MM.1S (cell line): ENCODE data around the gene FBXL7.

Experiments used
- DNase-seq: peaks from one replicate; pipeline ENCODE4 v3.0.0-alpha.2; 2015
- H2AFZ ChIP-seq: fragments of 300-600 bp; sonication (generic); 2 replicates; pipeline ENCODE4 v1.6.0; 2016; ENCODE audit warnings: antibody characterized with exemption, low read length
- H3F3A ChIP-seq: fragments of 300-600 bp; sonication (generic); 2 replicates; pipeline ENCODE4 v1.6.1; 2016; ENCODE audit warnings: mild to moderate bottlenecking, antibody characterized with exemption, low read length, moderate library complexity, mixed read lengths; ENCODE audit not compliant: insufficient read depth
- H3K27ac ChIP-seq: fragments of 300-600 bp; sonication (generic); 2 replicates; pipeline ENCODE4 v1.5.1; 2016; ENCODE audit warnings: mild to moderate bottlenecking, low read length
- H3K27me3 ChIP-seq: fragments of 300-600 bp; sonication (generic); replicated peaks from 2 replicates; pipeline ENCODE4 v1.6.0; 2016; ENCODE audit warnings: low read length; ENCODE audit not compliant: insufficient read depth
- H3K36me3 ChIP-seq: fragments of 300-600 bp; sonication (generic); replicated peaks from 2 replicates; pipeline ENCODE4 v1.6.1; 2016; ENCODE audit warnings: mild to moderate bottlenecking, low read length, mixed read lengths; ENCODE audit not compliant: insufficient read depth
- H3K4me1 ChIP-seq: fragments of 300-600 bp; sonication (generic); 2 replicates; pipeline ENCODE4 v1.6.1; 2016; ENCODE audit warnings: low read length, mixed read lengths
- H3K4me2 ChIP-seq: fragments of 300-600 bp; sonication (generic); 2 replicates; pipeline ENCODE4 v1.6.0; 2016; ENCODE audit warnings: low read depth, low read length
- H3K4me3 ChIP-seq: fragments of 300-600 bp; sonication (generic); 2 replicates; pipeline ENCODE4 v1.5.1; 2016; ENCODE audit warnings: low read length, mixed read lengths
- H3K79me2 ChIP-seq: fragments of 300-600 bp; sonication (generic); 2 replicates; pipeline ENCODE4 v1.6.1; 2016; ENCODE audit warnings: mixed run types, low read length, mixed read lengths
- H3K9ac ChIP-seq: fragments of 300-600 bp; sonication (generic); 2 replicates; pipeline ENCODE4 v1.6.1; 2016; ENCODE audit warnings: low read length, mixed read lengths
- H3K9me2 ChIP-seq: fragments of 300-600 bp; sonication (generic); replicated peaks from 2 replicates; pipeline ENCODE4 v1.6.1; 2016; ENCODE audit warnings: mild to moderate bottlenecking, low read length, mixed read lengths; ENCODE audit not compliant: insufficient read depth
- H3K9me3 ChIP-seq: fragments of 300-600 bp; sonication (generic); replicated peaks from 2 replicates; pipeline ENCODE4 v1.6.1; 2016; ENCODE audit warnings: mild to moderate bottlenecking, low read length, mixed read lengths; ENCODE audit not compliant: insufficient read depth
- H4K20me1 ChIP-seq: fragments of 300-600 bp; sonication (generic); 2 replicates; pipeline ENCODE4 v1.6.1; 2016; ENCODE audit warnings: mild to moderate bottlenecking, low read length, moderate library complexity, mixed read lengths; ENCODE audit not compliant: insufficient read depth
- CTCF ChIP-seq: fragments of 300-600 bp; sonication (generic); IDR thresholded peaks from 2 replicates; pipeline ENCODE4 v1.5.1; 2016; ENCODE audit warnings: antibody characterized with exemption, low read length, mixed read lengths
- EZH2 ChIP-seq: fragments of 300-600 bp; sonication (generic); optimal IDR thresholded peaks from 2 replicates; pipeline ENCODE3; 2017; ENCODE audit warnings: low read depth, mild to moderate bottlenecking, antibody characterized with exemption, low read length, mixed read lengths
- EZH2phosphoT487 ChIP-seq: fragments of 300-600 bp; sonication (generic); IDR thresholded peaks from 2 replicates; pipeline ENCODE4 v1.6.1; 2018; ENCODE audit warnings: antibody characterized with exemption, low read length

Gene FBXL7

GRCh38 chr5:15594977-15595568 lies 95.1 kb downstream of the FBXL7 start:
- H3K9ac ChIP-seq: no peak overlapping the region
- H3K4me1 ChIP-seq: no peaks in the 10 kb centered on the region
- H3K27me3 ChIP-seq: no peaks in the 10 kb centered on the region
- H3K36me3 ChIP-seq: no peaks in the 10 kb centered on the region
- no peak for DNase-seq
- no peak for TF ChIP-seq CTCF
- no peak for TF ChIP-seq EZH2phosphoT487
- TF ChIP-seq EZH2: no peak
- H3K79me2 ChIP-seq: peaks cover 18% of the 10 kb centered on the region
- H3K9me3 ChIP-seq: no peaks in the 10 kb centered on the region
- no peak overlapping the region for H3K4me2 ChIP-seq
- no peak overlapping the region for H2AFZ ChIP-seq
- no peaks in the 10 kb centered on the region for H3F3A ChIP-seq
- H4K20me1 ChIP-seq: no peaks in the 10 kb centered on the region
- no peaks in the 10 kb centered on the region for H3K9me2 ChIP-seq
- no peak overlapping the region for H3K27ac ChIP-seq
- H3K4me3 ChIP-seq: no peak overlapping the region

- no peaks in the 10 kb centered on the region for H3K9me3 ChIP-seq
- peaks cover 15% of the 10 kb centered on the region for H3K79me2 ChIP-seq
- H3K27me3 ChIP-seq: no peaks in the 10 kb centered on the region
- no peak overlapping the region for H3K4me3 ChIP-seq
- no peak for TF ChIP-seq CTCF
- no peak for TF ChIP-seq EZH2phosphoT487
- no peak for TF ChIP-seq EZH2
- H4K20me1 ChIP-seq: no peaks in the 10 kb centered on the region
- no peak overlapping the region for H3K27ac ChIP-seq
- H3F3A ChIP-seq: no peaks in the 10 kb centered on the region
- no peak for DNase-seq
- no peaks in the 10 kb centered on the region for H3K9me2 ChIP-seq
- H3K4me1 ChIP-seq: no peaks in the 10 kb centered on the region
- H2AFZ ChIP-seq: no peak overlapping the region
- H3K36me3 ChIP-seq: no peaks in the 10 kb centered on the region
- H3K4me2 ChIP-seq: no peak overlapping the region
- no peak overlapping the region for H3K9ac ChIP-seq
These were observed 95.9 kb downstream of the FBXL7 start for GRCh38 chr5:15595929-15596328.

- no peaks in the 10 kb centered on the region for H3F3A ChIP-seq
- H3K9ac ChIP-seq: no peak overlapping the region
- no peak overlapping the region for H3K4me3 ChIP-seq
- no peak for TF ChIP-seq CTCF
- no peak for TF ChIP-seq EZH2phosphoT487
- no peak for TF ChIP-seq EZH2
- no peaks in the 10 kb centered on the region for H3K9me3 ChIP-seq
- no peak overlapping the region for H3K27ac ChIP-seq
- no peaks in the 10 kb centered on the region for H3K9me2 ChIP-seq
- peaks cover 15% of the 10 kb centered on the region for H3K79me2 ChIP-seq
- no peaks in the 10 kb centered on the region for H4K20me1 ChIP-seq
- no peak overlapping the region for H3K4me2 ChIP-seq
- H3K36me3 ChIP-seq: no peaks in the 10 kb centered on the region
- H3K4me1 ChIP-seq: no peaks in the 10 kb centered on the region
- H3K27me3 ChIP-seq: no peaks in the 10 kb centered on the region
- DNase-seq: no peak
- no peak overlapping the region for H2AFZ ChIP-seq
These were observed 97.0 kb downstream of the FBXL7 start for GRCh38 chr5:15596936-15597335.
